Uterus (tissue), 4 donors: Measurements from ENCODE around the gene NPAS2. TPM values are rescaled to one million over a fixed set of nuclear protein-coding genes. Genes with fewer than 3 reads are reported as not detected.

ENCODE experiments used
- DNase-seq, 2 donors: peaks; one replicate each; pipeline ENCODE4 v3.0.0-alpha.2; 2019 to 2020
- H3K27ac ChIP-seq, 2 donors: fragments of 200-600 bp; sonication (generic); 1 replicate in 1 of 2; 2 replicates in 1 of 2; pipeline ENCODE4 v1.5.1; 2016 to 2018
- H3K27me3 ChIP-seq, 2 donors: fragments of 200-600 bp; sonication (generic); one replicate each; pipeline ENCODE4 v1.5.1; 2018 to 2019; ENCODE audit warnings: control low read depth in 1 of 2
- H3K36me3 ChIP-seq, 2 donors: fragments of 200-600 bp; sonication (generic); one replicate each; pipeline ENCODE4 v1.5.1; 2019; ENCODE audit warnings: control low read depth in 1 of 2
- H3K4me1 ChIP-seq, 2 donors: fragments of 200-600 bp; sonication (generic); one replicate each; pipeline ENCODE4 v1.5.1; 2018 to 2019; ENCODE audit warnings: control low read depth in 1 of 2
- H3K4me3 ChIP-seq, 2 donors: fragments of 200-600 bp; sonication (generic); 1 replicate in 1 of 2; 2 replicates in 1 of 2; pipeline ENCODE4 v1.5.1; 2018 to 2019; ENCODE audit warnings: mild to moderate bottlenecking in 1 of 2
- H3K9me3 ChIP-seq, 2 donors: fragments of 200-600 bp; sonication (generic); one replicate each; pipeline ENCODE4 v1.5.1; 2019; ENCODE audit warnings: control low read depth in 1 of 2
- CTCF ChIP-seq, 4 experiments: fragments of 200-600 bp in 2 of 4; fragments of 450-650 bp in 2 of 4; sonication (generic) in 2 of 4; IDR thresholded peaks; one replicate each; pipeline ENCODE4 v1.5.1; 2016 to 2019; ENCODE audit warnings: antibody characterized with exemption in 4 of 4, mild to moderate bottlenecking in 2 of 4, moderate library complexity in 1 of 4
- POLR2A ChIP-seq, 2 donors: fragments of 450-650 bp; IDR thresholded peaks; one replicate each; pipeline ENCODE4 v1.6.1; 2016; ENCODE audit warnings: antibody characterized with exemption in 2 of 2, mild to moderate bottlenecking in 1 of 2, moderate library complexity in 1 of 2
- intact Hi-C: fragments of 100-400 bp; cut with DNase I; formaldehyde crosslinking; loops from one replicate; pipeline ENCODE4 v1.15.1; 2023; ENCODE audit warnings: low total_unique reads
- total RNA-seq, 4 donors: library from RNA; depleted of rRNA in 3 of 4; stranded (reverse); fragments of >200 nt in 3 of 4; gene quantifications; one replicate each; pipeline versions ENCODE4 v1.1.0 to v1.2.4, GENCODE V29; 2014 to 2023
- donor health status: DM: yes; HTN: yes; CAD: no.

NPAS2 gene
- total RNA-seq, 4 donors from 2014 or later, result 5.6 to 66.5 (median 24.9) TPM

- no peaks in the 10 kb centered on the region for H3K4me1 ChIP-seq
- H3K9me3 ChIP-seq, result no peaks in the 10 kb centered on the region
- intact Hi-C loops, result loop anchor here (10.0 kb wide), 1 partner anchor 982 kb away; no protein-coding TSS in a partner anchor
- DNase-seq, result no peak
- H3K4me3 ChIP-seq, result no peak overlapping the region
- H3K27me3 ChIP-seq, result no peaks in the 10 kb centered on the region
- no peaks in the 10 kb centered on the region for H3K36me3 ChIP-seq
- TF ChIP-seq POLR2A (IDR thresholded peaks at IDR 0.05), result no peak
- TF ChIP-seq CTCF (IDR thresholded peaks at IDR 0.05), result no peak
- H3K27ac ChIP-seq, result no peak overlapping the region
Measured at GRCh38 chr2:100842241-100842922, 22.4 kb downstream of the NPAS2 start.

- H3K27me3 ChIP-seq, result no peaks in the 10 kb centered on the region
- H3K27ac ChIP-seq, result no peak overlapping the region
- no peaks in the 10 kb centered on the region for H3K4me1 ChIP-seq
- H3K9me3 ChIP-seq, result no peaks in the 10 kb centered on the region
- intact Hi-C loops, result loop anchor here (10.0 kb wide), 1 partner anchor 980 kb away; no protein-coding TSS in a partner anchor
- TF ChIP-seq POLR2A (IDR thresholded peaks at IDR 0.05), result no peak
- no peak for TF ChIP-seq CTCF (IDR thresholded peaks at IDR 0.05)
- no peak for DNase-seq
- no peaks in the 10 kb centered on the region for H3K36me3 ChIP-seq
- H3K4me3 ChIP-seq, result no peak overlapping the region
Measured at GRCh38 chr2:100844514-100844913, 24.6 kb downstream of the NPAS2 start.

GRCh38 chr2:100845141-100845991, 25.4 kb downstream of the NPAS2 start:
- H3K27ac ChIP-seq, result no peak overlapping the region
- H3K4me3 ChIP-seq, result no peak overlapping the region
- H3K9me3 ChIP-seq, result no peaks in the 10 kb centered on the region
- intact Hi-C loops, result loop anchor here (10.0 kb wide), 1 partner anchor 979 kb away; no protein-coding TSS in a partner anchor
- no peak for DNase-seq
- TF ChIP-seq POLR2A (IDR thresholded peaks at IDR 0.05) (no peak), CTCF (IDR thresholded peaks at IDR 0.05) (no peak)
- no peaks in the 10 kb centered on the region for H3K4me1 ChIP-seq
- H3K27me3 ChIP-seq, result no peaks in the 10 kb centered on the region
- H3K36me3 ChIP-seq, result no peaks in the 10 kb centered on the region

- intact Hi-C loops, result loop anchor here (10.0 kb wide), 1 partner anchor 978 kb away; no protein-coding TSS in a partner anchor
- H3K4me1 ChIP-seq, result no peaks in the 10 kb centered on the region
Measured at GRCh38 chr2:100846716-100847115, 26.8 kb downstream of the NPAS2 start.

More at GRCh38 chr2:100846716-100847115, 26.8 kb downstream of the NPAS2 start:
- Histone ChIP-seq H3K4me3 (no peak overlapping the region), H3K27ac (no peak overlapping the region), H3K27me3 (no peaks in the 10 kb centered on the region), H3K9me3 (no peaks in the 10 kb centered on the region), H3K36me3 (no peaks in the 10 kb centered on the region)
- no peak for DNase-seq
- TF ChIP-seq CTCF (IDR thresholded peaks at IDR 0.05), result no peak
- TF ChIP-seq POLR2A (IDR thresholded peaks at IDR 0.05), result no peak
